Neural crest cell (in vitro differentiated cells): Measurements from ENCODE around the gene CDCA4. TPM values are rescaled to one million over a fixed set of nuclear protein-coding genes. Genes with fewer than 3 reads are reported as not detected.

Experiments used
- DNase-seq: peaks from one replicate; pipeline ENCODE4 v3.0.0; 2021; ENCODE audit warnings: low read depth, mixed read lengths, low spot score
- H3K27ac Mint-ChIP-seq: one replicate; pipeline ENCODE4 v1.8.0; 2021; ENCODE audit warnings: mild to moderate bottlenecking, mixed read lengths; ENCODE audit not compliant: unreplicated experiment
- H3K27me3 Mint-ChIP-seq: 2 replicates; pipeline ENCODE4 v1.8.0; 2021; ENCODE audit warnings: low read depth, mild to moderate bottlenecking, mixed read lengths
- H3K36me3 Mint-ChIP-seq: 2 replicates; pipeline ENCODE4 v1.8.0; 2021; ENCODE audit warnings: low read depth, mild to moderate bottlenecking, mixed read lengths
- H3K4me1 Mint-ChIP-seq: 2 replicates; pipeline ENCODE4 v1.8.0; 2021; ENCODE audit warnings: mixed read lengths
- H3K4me3 Mint-ChIP-seq: one replicate; pipeline ENCODE4 v1.8.0; 2021; ENCODE audit warnings: mild to moderate bottlenecking, mixed read lengths
- H3K9me3 Mint-ChIP-seq: 2 replicates; pipeline ENCODE4 v1.8.0; 2021; ENCODE audit warnings: mixed read lengths
- CTCF ChIP-seq: fragments of 200-600 bp; sonication (generic); conservative IDR thresholded peaks from 2 replicates; pipeline ENCODE4 v1.5.0; 2021; ENCODE audit warnings: antibody characterized with exemption, mild to moderate bottlenecking
- total RNA-seq: library from RNA; stranded (reverse); gene quantifications from 2 replicates; pipeline ENCODE4 v1.2.1, GENCODE V29; 2021

Gene CDCA4
- total RNA-seq, 1 donor from 2014 or later, result 58.2 TPM

- no peak overlapping the region for H3K4me3 Mint-ChIP-seq
- no peaks in the 10 kb centered on the region for H3K36me3 Mint-ChIP-seq
- H3K4me1 Mint-ChIP-seq, result peaks cover 11% of the 10 kb centered on the region
- TF ChIP-seq CTCF, result no peak
- H3K27me3 Mint-ChIP-seq, result peaks cover 14% of the 10 kb centered on the region
- no peak overlapping the region for H3K27ac Mint-ChIP-seq
- no peaks in the 10 kb centered on the region for H3K9me3 Mint-ChIP-seq
- DNase-seq, result no peak
Measured at GRCh38 chr14:105026033-105026785, 5.3 kb upstream of the CDCA4 start.

GRCh38 chr14:105025429-105025828, 4.5 kb upstream of the CDCA4 start:
- H3K4me3 Mint-ChIP-seq, result peak overlapping the region; percentile 54
- no peak for DNase-seq
- no peak for TF ChIP-seq CTCF
- no peaks in the 10 kb centered on the region for H3K36me3 Mint-ChIP-seq
- no peak overlapping the region for H3K27ac Mint-ChIP-seq
- peaks cover 9% of the 10 kb centered on the region for H3K27me3 Mint-ChIP-seq
- H3K4me1 Mint-ChIP-seq, result peaks cover 11% of the 10 kb centered on the region
- no peaks in the 10 kb centered on the region for H3K9me3 Mint-ChIP-seq

GRCh38 chr14:105023791-105024480, 3.1 kb upstream of the CDCA4 start:
- no peak for DNase-seq
- Mint-ChIP-seq H3K4me3 (peak overlapping the region; percentile 67), H3K27ac (no peak overlapping the region), H3K27me3 (peaks cover 9% of the 10 kb centered on the region), H3K36me3 (peaks cover 2% of the 10 kb centered on the region), H3K9me3 (no peaks in the 10 kb centered on the region), H3K4me1 (peaks cover 23% of the 10 kb centered on the region)
- TF ChIP-seq CTCF, result no peak

GRCh38 chr14:105023144-105023543, 2.3 kb upstream of the CDCA4 start:
- no peak for TF ChIP-seq CTCF
- peaks cover 7% of the 10 kb centered on the region for H3K27me3 Mint-ChIP-seq
- no peak overlapping the region for H3K27ac Mint-ChIP-seq
- H3K9me3 Mint-ChIP-seq, result no peaks in the 10 kb centered on the region
- H3K36me3 Mint-ChIP-seq, result peaks cover 2% of the 10 kb centered on the region
- peak overlapping the region; percentile 67 for H3K4me3 Mint-ChIP-seq
- no peak for DNase-seq
- H3K4me1 Mint-ChIP-seq, result peaks cover 28% of the 10 kb centered on the region

GRCh38 chr14:105022276-105022670, 1.4 kb upstream of the CDCA4 start:
- peaks cover 35% of the 10 kb centered on the region for H3K4me1 Mint-ChIP-seq
- DNase-seq, result no peak
- H3K27me3 Mint-ChIP-seq, result peaks cover 2% of the 10 kb centered on the region

More at GRCh38 chr14:105022276-105022670, 1.4 kb upstream of the CDCA4 start:
- H3K27ac Mint-ChIP-seq, result no peak overlapping the region
- H3K9me3 Mint-ChIP-seq, result no peaks in the 10 kb centered on the region
- TF ChIP-seq CTCF, result no peak
- peaks cover 5% of the 10 kb centered on the region for H3K36me3 Mint-ChIP-seq
- peak overlapping the region; percentile 89 for H3K4me3 Mint-ChIP-seq
